B cell (primary cell): Measurements from ENCODE around the gene WNT11. TPM values are rescaled to one million over a fixed set of nuclear protein-coding genes. Genes with fewer than 3 reads are reported as not detected.

ENCODE experiments used
- ATAC-seq: fragments of 200-7000 bp; cut with Tn5 transposase; one replicate; pipeline ENCODE4 v1.10.0; 2021; ENCODE audit warnings: low read depth, mild to moderate bottlenecking, moderate number of reproducible peaks, moderate library complexity
- CTCF ChIA-PET: fragments of 350-600 bp; sonication (Branson Sonifier 250); formaldehyde crosslinking; loops from one replicate; lab custom pipeline; 2021; ENCODE audit warnings: antibody characterized with exemption, inconsistent platforms; lab: Charles Lee
- POLR2A ChIA-PET: fragments of 350-600 bp; sonication (Branson Sonifier 250); formaldehyde crosslinking; loops from one replicate; lab custom pipeline; 2021; ENCODE audit warnings: antibody characterized with exemption; lab: Charles Lee
- DNase-seq: peaks from one replicate; pipeline ENCODE4 v3.0.0; 2013
- H2AFZ ChIP-seq: 2 replicates; pipeline ENCODE4 v1.6.1; 2012; ENCODE audit warnings: mild to moderate bottlenecking, low read depth, low read length; ENCODE audit not compliant: insufficient read depth, poor library complexity, severe bottlenecking
- H3K27ac ChIP-seq, 2 donors: 1 replicate in 1 of 2; 2 replicates in 1 of 2; pipeline ENCODE4 v1.5.1; 2012 to 2013; ENCODE audit warnings: low read length in 2 of 2, mild to moderate bottlenecking in 2 of 2, moderate library complexity in 1 of 2
- H3K27me3 ChIP-seq, 4 experiments: fragments of 200-600 bp in 1 of 4; sonication (generic) in 1 of 4; replicated peaks in 1 of 4; 1 replicate in 2 of 4; 2 replicates in 2 of 4; pipeline versions ENCODE4 v1.6.1 to v1.7.0; 2013 to 2016; ENCODE audit warnings: low read length in 3 of 4, mild to moderate bottlenecking in 2 of 4, mixed read lengths in 1 of 4, moderate library complexity in 1 of 4; ENCODE audit not compliant: insufficient read depth in 4 of 4, control insufficient read depth in 3 of 4; ENCODE audit errors: control extremely low read depth in 1 of 4
- H3K36me3 ChIP-seq, 2 experiments: replicated peaks in 1 of 2; 1 replicate in 1 of 2; 2 replicates in 1 of 2; pipeline versions ENCODE4 v1.6.1 to v1.7.1; 2013; ENCODE audit warnings: low read length in 1 of 2; ENCODE audit not compliant: insufficient read depth in 2 of 2, control insufficient read depth in 1 of 2; ENCODE audit errors: control extremely low read depth in 1 of 2, extremely low read depth in 1 of 2
- H3K4me1 ChIP-seq, 2 donors: fragments of 200-600 bp in 1 of 2; sonication (generic) in 1 of 2; 1 replicate in 1 of 2; 2 replicates in 1 of 2; pipeline versions ENCODE4 v1.5.1 to v1.6.1; 2013 to 2017; ENCODE audit warnings: low read length in 2 of 2; ENCODE audit not compliant: control insufficient read depth in 2 of 2, insufficient read depth in 2 of 2
- H3K4me2 ChIP-seq: replicated peaks from 2 replicates; pipeline ENCODE3; 2012; ENCODE audit warnings: mild to moderate bottlenecking, low read depth, low read length; ENCODE audit not compliant: poor library complexity, severe bottlenecking
- H3K4me3 ChIP-seq, 5 experiments: fragments of 200-600 bp in 1 of 5; sonication (generic) in 1 of 5; 1 replicate in 3 of 5; 2 replicates in 2 of 5; pipeline versions ENCODE4 v1.5.1 to v1.7.0; 2011 to 2016; ENCODE audit warnings: low read length in 4 of 5, mild to moderate bottlenecking in 4 of 5, low read depth in 2 of 5, control low read depth in 1 of 5, moderate library complexity in 1 of 5; ENCODE audit not compliant: insufficient read depth in 1 of 5; ENCODE audit errors: control extremely low read depth in 1 of 5, extremely low read depth in 1 of 5
- H3K79me2 ChIP-seq: fragments of 200-600 bp; sonication (generic); one replicate; pipeline ENCODE4 v1.6.0; 2016; ENCODE audit warnings: low read length; ENCODE audit not compliant: control insufficient read depth, insufficient read depth
- H3K9ac ChIP-seq: fragments of 200-600 bp; sonication (generic); 2 replicates; pipeline ENCODE4 v1.6.1; 2017; ENCODE audit warnings: mild to moderate bottlenecking, low read length, moderate library complexity
- H3K9me3 ChIP-seq, 3 donors: one replicate each; pipeline versions ENCODE4 v1.6.1 to v1.7.1; 2013; ENCODE audit warnings: low read length in 2 of 3; ENCODE audit not compliant: control insufficient read depth in 2 of 3, insufficient read depth in 1 of 3; ENCODE audit errors: control extremely low read depth in 1 of 3
- H4K20me1 ChIP-seq: 2 replicates; pipeline ENCODE4 v1.6.0; 2012; ENCODE audit warnings: mild to moderate bottlenecking, low read length; ENCODE audit not compliant: insufficient read depth, control insufficient read depth, poor library complexity, severe bottlenecking
- H3K27ac Mint-ChIP-seq: one replicate; pipeline ENCODE4 v1.8.0; 2021; ENCODE audit warnings: mixed read lengths
- H3K27me3 Mint-ChIP-seq: one replicate; pipeline ENCODE4 v1.8.0; 2021; ENCODE audit warnings: mixed read lengths
- H3K4me1 Mint-ChIP-seq: one replicate; pipeline ENCODE4 v1.8.0; 2021; ENCODE audit warnings: mixed read lengths
- H3K4me3 Mint-ChIP-seq: one replicate; pipeline ENCODE4 v1.8.0; 2021; ENCODE audit warnings: mixed read lengths
- H3K9me3 Mint-ChIP-seq: one replicate; pipeline ENCODE4 v1.8.0; 2022; ENCODE audit warnings: mixed read lengths; ENCODE audit not compliant: insufficient read depth
- EZH2 ChIP-seq: IDR thresholded peaks from 2 replicates; pipeline ENCODE4 v1.6.1; 2012; ENCODE audit warnings: borderline replicate concordance, low read depth, mild to moderate bottlenecking, moderate library complexity, low read length; ENCODE audit not compliant: insufficient read depth, poor library complexity, severe bottlenecking
- WGBS: methylation state at CpG from one replicate; pipeline ENCODE4 v1.1.5; 2013; ENCODE audit warnings: missing lambda C conversion rate; ENCODE audit not compliant: insufficient coverage; 5-methylcytosine and 5-hydroxymethylcytosine counted together
- intact Hi-C: fragments of 100-400 bp; cut with micrococcal nuclease; formaldehyde crosslinking; loops from one replicate; pipeline ENCODE4 v1.10.0; 2022
- polyA plus RNA-seq: library from polyadenylated mRNA; depleted of rRNA; stranded (reverse); fragments of >200 nt; gene quantifications from 2 replicates; pipeline ENCODE4 v1.2.3, GENCODE V29; 2012
- total RNA-seq, 2 donors: library from RNA; stranded (reverse); fragments of 120-200 nt in 1 of 2; gene quantifications; 1 replicate in 1 of 2; 2 replicates in 1 of 2; pipeline versions ENCODE4 v1.2.3 to v1.2.4, GENCODE V29; 2013 to 2022
- TF ChIP-seq, protein P1 (sequence below): fragments of 200-600 bp; IDR thresholded peaks from one replicate; pipeline ENCODE4 v1.8.0; 2022; ENCODE audit warnings: antibody characterized with exemption, mild to moderate bottlenecking

Gene WNT11
- total and polyA plus RNA-seq, 2 donors (not counting 1 experiment from before 2014, with no cell fraction given) = 0.39 TPM; not detected in 1

DNA sequence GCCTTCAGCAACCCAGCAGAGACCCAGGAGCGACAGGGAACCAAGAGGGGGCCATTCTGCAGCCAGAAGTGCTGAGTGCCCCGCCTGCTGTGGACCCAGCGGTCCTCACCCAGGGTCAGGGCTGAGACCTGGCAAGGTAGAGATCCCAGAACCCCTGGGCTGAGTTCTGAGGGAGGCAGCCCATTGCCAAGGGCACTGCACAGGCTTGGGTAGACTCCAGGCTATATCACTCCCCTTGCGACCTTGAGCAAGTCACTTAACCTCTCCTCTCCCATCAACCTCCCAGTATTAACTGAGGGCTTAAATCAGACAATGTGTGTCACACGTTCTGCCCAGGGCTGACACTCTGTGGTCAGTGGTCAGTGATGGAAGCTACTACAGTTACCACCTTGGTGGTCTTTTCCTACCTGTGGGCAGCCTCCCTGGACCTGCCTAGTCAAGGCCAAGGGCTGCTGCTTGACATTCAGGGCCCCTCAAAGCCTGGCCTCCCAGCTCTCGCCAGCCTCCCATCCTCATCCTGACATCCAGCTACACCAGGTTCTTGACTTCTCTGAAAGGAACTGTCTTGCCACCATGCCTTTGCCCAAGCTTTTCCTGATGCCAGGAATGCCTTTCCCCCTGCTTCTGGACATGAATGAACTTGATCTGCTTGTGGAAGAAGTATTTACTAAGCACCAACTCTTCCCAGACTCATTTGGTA, 8.2 kb downstream of the WNT11 start:
- Histone ChIP-seq H3K4me1 (no peaks in the 10 kb centered on the region), H4K20me1 (no peaks in the 10 kb centered on the region), H3K27me3 (peaks cover 0 to 9% (median 0%) of the 10 kb centered on the region in 4 experiments), H3K4me2 (no peak overlapping the region), H3K27ac (no peak overlapping the region), H2AFZ (no peak overlapping the region), H3K4me3 (no peak overlapping the region), H3K9ac (no peak overlapping the region), H3K9me3 (peaks cover 0 to 4% (median 0%) of the 10 kb centered on the region in 3 donors), H3K79me2 (no peaks in the 10 kb centered on the region), H3K36me3 (no peaks in the 10 kb centered on the region)
- ChIA-PET POLR2A (no interaction called here), CTCF (interaction anchor here (2.4 kb wide), 1 partner anchor 10 kb away, joined by 18 read pairs; no protein-coding TSS in a partner anchor)
- WGBS = 93% methylated on average over 6 of the region's 6 CpGs
- ATAC-seq (no peak), DNase-seq (no peak)
- TF ChIP-seq EZH2 = no peak
- TF ChIP-seq, protein P1, sequence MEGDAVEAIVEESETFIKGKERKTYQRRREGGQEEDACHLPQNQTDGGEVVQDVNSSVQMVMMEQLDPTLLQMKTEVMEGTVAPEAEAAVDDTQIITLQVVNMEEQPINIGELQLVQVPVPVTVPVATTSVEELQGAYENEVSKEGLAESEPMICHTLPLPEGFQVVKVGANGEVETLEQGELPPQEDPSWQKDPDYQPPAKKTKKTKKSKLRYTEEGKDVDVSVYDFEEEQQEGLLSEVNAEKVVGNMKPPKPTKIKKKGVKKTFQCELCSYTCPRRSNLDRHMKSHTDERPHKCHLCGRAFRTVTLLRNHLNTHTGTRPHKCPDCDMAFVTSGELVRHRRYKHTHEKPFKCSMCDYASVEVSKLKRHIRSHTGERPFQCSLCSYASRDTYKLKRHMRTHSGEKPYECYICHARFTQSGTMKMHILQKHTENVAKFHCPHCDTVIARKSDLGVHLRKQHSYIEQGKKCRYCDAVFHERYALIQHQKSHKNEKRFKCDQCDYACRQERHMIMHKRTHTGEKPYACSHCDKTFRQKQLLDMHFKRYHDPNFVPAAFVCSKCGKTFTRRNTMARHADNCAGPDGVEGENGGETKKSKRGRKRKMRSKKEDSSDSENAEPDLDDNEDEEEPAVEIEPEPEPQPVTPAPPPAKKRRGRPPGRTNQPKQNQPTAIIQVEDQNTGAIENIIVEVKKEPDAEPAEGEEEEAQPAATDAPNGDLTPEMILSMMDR = no peak
- H3K4me3 Mint-ChIP-seq = no peak overlapping the region
- no peaks in the 10 kb centered on the region for H3K4me1 Mint-ChIP-seq
- H3K9me3 Mint-ChIP-seq = no peaks in the 10 kb centered on the region
- intact Hi-C loops = no loop called here
- no peak overlapping the region for H3K27ac Mint-ChIP-seq
- H3K27me3 Mint-ChIP-seq = no peaks in the 10 kb centered on the region

- Histone ChIP-seq H3K4me3 (no peak overlapping the region), H3K4me2 (no peak overlapping the region), H3K36me3 (no peaks in the 10 kb centered on the region), H3K27me3 (peaks cover 0 to 4% (median 0%) of the 10 kb centered on the region in 4 experiments), H3K9ac (no peak overlapping the region), H3K9me3 (peaks cover 0 to 5% (median 0%) of the 10 kb centered on the region in 3 donors), H3K4me1 (no peaks in the 10 kb centered on the region), H3K79me2 (no peaks in the 10 kb centered on the region), H2AFZ (no peak overlapping the region), H3K27ac (no peak overlapping the region), H4K20me1 (no peaks in the 10 kb centered on the region)
- TF ChIP-seq, protein P1 = no peak
- no peak for TF ChIP-seq EZH2
- Mint-ChIP-seq H3K9me3 (no peaks in the 10 kb centered on the region), H3K27ac (no peak overlapping the region), H3K4me3 (no peak overlapping the region), H3K27me3 (no peaks in the 10 kb centered on the region), H3K4me1 (no peaks in the 10 kb centered on the region)
- ChIA-PET CTCF (interaction anchor here (0.9 to 1.5 kb wide), 3 partner anchors 11 to 47 kb away, joined by 3 to 4 read pairs (median 3); no protein-coding TSS in a partner anchor), POLR2A (no interaction called here)
- DNase-seq (no peak), ATAC-seq (no peak)
- intact Hi-C loops = no loop called here
- WGBS = 83% methylated on average over 6 of the region's 6 CpGs
These were observed 9.0 kb downstream of the WNT11 start for GRCh38 chr11:76197332-76197731.
